Measurements from ENCODE around the gene TBC1D1.

- TF ChIP-seq CTCF (conservative IDR thresholded peaks at IDR 0.05; ENCODE audit: low read depth in 2 of 2) (no peak), POLR2AphosphoS5 (IDR thresholded peaks at IDR 0.05; ENCODE audit: low read depth) (no peak), EZH2 (IDR thresholded peaks at IDR 0.05; ENCODE audit: low read depth, unreplicated experiment) (no peak), EZH2phosphoT487 (IDR thresholded peaks at IDR 0.05; ENCODE audit: unreplicated experiment) (no peak), REST (IDR thresholded peaks at IDR 0.05; ENCODE audit: unreplicated experiment) (no peak), STAT1 (IDR thresholded peaks at IDR 0.05; ENCODE audit: unreplicated experiment) (no peak), CREB1 (CRISPR knock-in tag; IDR thresholded peaks at IDR 0.05; ENCODE audit: low read depth) (no peak), ETS1 (IDR thresholded peaks at IDR 0.05) (no peak), JUNB (IDR thresholded peaks at IDR 0.05; ENCODE audit: unreplicated experiment) (no peak), ZNF331 (CRISPR knock-in tag; IDR thresholded peaks at IDR 0.05; ENCODE audit: low read depth) (no peak), NANOG (IDR thresholded peaks at IDR 0.05; ENCODE audit: borderline replicate concordance) (no peak), ZNF114 (CRISPR knock-in tag; IDR thresholded peaks at IDR 0.05) (no peak), ZNF462 (CRISPR knock-in tag; IDR thresholded peaks at IDR 0.05) (no peak)
Measured at GRCh38 chr4:37966044-37966443, 75.2 kb downstream of the TBC1D1 start.

Data from GM23338 (cell line).